ENCODE measurements around the gene GLG1. TPM values are rescaled to one million over a fixed set of nuclear protein-coding genes. Genes with fewer than 3 reads are reported as not detected.

GLG1 gene
- total RNA-seq, 1 experiment from 2014 or later, result 210 TPM

GRCh38 chr16:74635303-74635702 is 28.4 kb upstream of the GLG1 start:
- no TSS peak for BruUV-seq (replicated peaks)
- Histone ChIP-seq H3K36me3 (ENCODE audit: control insufficient read depth, insufficient read depth, low read length) (peaks cover 9% of the 10 kb centered on the region), H3K4me3 (ENCODE audit: low read depth, low read length) (no peak overlapping the region), H3K4me1 (peaks cover 8% of the 10 kb centered on the region; the same call in 1 of the 2 replicates), H3K27me3 (replicated peaks; ENCODE audit: control insufficient read depth, insufficient read depth, low read length) (no peaks in the 10 kb centered on the region), H3K9me3 (no peaks in the 10 kb centered on the region)
- H3K36me3 Mint-ChIP-seq (ENCODE audit: insufficient read depth, unreplicated experiment), result peaks cover 92% of the 10 kb centered on the region
- intact Hi-C loops (cut with micrococcal nuclease; ENCODE audit: unreplicated experiment), result no loop called here
- H3K27ac Mint-ChIP-seq (ENCODE audit: unreplicated experiment), result no peak overlapping the region
- no peaks in the 10 kb centered on the region for H3K9me3 Mint-ChIP-seq (ENCODE audit: unreplicated experiment)
- H3K27me3 Mint-ChIP-seq (ENCODE audit: insufficient read depth, unreplicated experiment), result no peaks in the 10 kb centered on the region
- DNase-seq, result no peak
- CTCF ChIA-PET, result no interaction called here
- no peak overlapping the region for H3K4me3 Mint-ChIP-seq (ENCODE audit: unreplicated experiment)
- no peaks in the 10 kb centered on the region for H3K4me1 Mint-ChIP-seq (ENCODE audit: low read depth, unreplicated experiment)
- no peak for TF ChIP-seq CTCF (IDR thresholded peaks at IDR 0.05; ENCODE audit: insufficient read depth in 1 of 2, low read depth in 1 of 2, low read length in 1 of 2, severe bottlenecking in 1 of 2, unreplicated experiment in 1 of 2)
- POLR2A ChIA-PET, result no interaction called here

- H3K9me3 Mint-ChIP-seq (ENCODE audit: unreplicated experiment), result no peaks in the 10 kb centered on the region
- Histone ChIP-seq H3K4me3 (ENCODE audit: low read depth, low read length) (no peak overlapping the region), H3K27me3 (replicated peaks; ENCODE audit: control insufficient read depth, insufficient read depth, low read length) (no peaks in the 10 kb centered on the region), H3K4me1 (0 out of 2 replicates have a peak, but pooled peaks cover 8% of the 10 kb centered on the region), H3K9me3 (no peaks in the 10 kb centered on the region), H3K36me3 (ENCODE audit: control insufficient read depth, insufficient read depth, low read length) (peaks cover 9% of the 10 kb centered on the region)
- ChIA-PET CTCF (interaction anchor here (1.0 kb wide), 1 partner anchor 18 kb away, joined by 3 read pairs; no protein-coding TSS in a partner anchor), POLR2A (no interaction called here)
- no TSS peak for BruUV-seq (replicated peaks)
- H3K27ac Mint-ChIP-seq (ENCODE audit: unreplicated experiment), result no peak overlapping the region
- peaks cover 94% of the 10 kb centered on the region for H3K36me3 Mint-ChIP-seq (ENCODE audit: insufficient read depth, unreplicated experiment)
- peak in 1 of 2 experiments; percentile 21 for DNase-seq
- intact Hi-C loops (cut with micrococcal nuclease; ENCODE audit: unreplicated experiment), result no loop called here
- H3K4me3 Mint-ChIP-seq (ENCODE audit: unreplicated experiment), result no peak overlapping the region
- TF ChIP-seq CTCF (IDR thresholded peaks at IDR 0.05; ENCODE audit: insufficient read depth in 1 of 2, low read depth in 1 of 2, low read length in 1 of 2, severe bottlenecking in 1 of 2, unreplicated experiment in 1 of 2), result no peak
- no peaks in the 10 kb centered on the region for H3K4me1 Mint-ChIP-seq (ENCODE audit: low read depth, unreplicated experiment)
- no peaks in the 10 kb centered on the region for H3K27me3 Mint-ChIP-seq (ENCODE audit: insufficient read depth, unreplicated experiment)
Measured at GRCh38 chr16:74633686-74634085, 26.8 kb upstream of the GLG1 start.

- BruUV-seq (replicated peaks), result no TSS peak
- TF ChIP-seq CTCF (IDR thresholded peaks at IDR 0.05; ENCODE audit: insufficient read depth in 1 of 2, low read depth in 1 of 2, low read length in 1 of 2, severe bottlenecking in 1 of 2, unreplicated experiment in 1 of 2), result no peak
- Histone ChIP-seq H3K9me3 (no peaks in the 10 kb centered on the region), H3K36me3 (ENCODE audit: control insufficient read depth, insufficient read depth, low read length) (peaks cover 10% of the 10 kb centered on the region), H3K4me1 (no peaks in the 10 kb centered on the region), H3K27me3 (replicated peaks; ENCODE audit: control insufficient read depth, insufficient read depth, low read length) (no peaks in the 10 kb centered on the region), H3K4me3 (ENCODE audit: low read depth, low read length) (no peak overlapping the region)
- POLR2A ChIA-PET, result no interaction called here
- intact Hi-C loops (cut with micrococcal nuclease; ENCODE audit: unreplicated experiment), result no loop called here
- CTCF ChIA-PET, result no interaction called here
- H3K4me3 Mint-ChIP-seq (ENCODE audit: unreplicated experiment), result no peak overlapping the region
- no peaks in the 10 kb centered on the region for H3K9me3 Mint-ChIP-seq (ENCODE audit: unreplicated experiment)
- no peaks in the 10 kb centered on the region for H3K27me3 Mint-ChIP-seq (ENCODE audit: insufficient read depth, unreplicated experiment)
- no peak for DNase-seq
- no peak overlapping the region for H3K27ac Mint-ChIP-seq (ENCODE audit: unreplicated experiment)
- H3K4me1 Mint-ChIP-seq (ENCODE audit: low read depth, unreplicated experiment), result no peaks in the 10 kb centered on the region
- peaks cover 98% of the 10 kb centered on the region for H3K36me3 Mint-ChIP-seq (ENCODE audit: insufficient read depth, unreplicated experiment)
Measured at GRCh38 chr16:74627506-74628220, 20.7 kb upstream of the GLG1 start.

Data from Caco-2 (cell line).